Adrenal gland (tissue), 12 donors: Measurements from ENCODE around the gene CXADR. TPM values are rescaled to one million over a fixed set of nuclear protein-coding genes. Genes with fewer than 3 reads are reported as not detected.

Experiments used
- DNase-seq, 7 donors: peaks; one replicate each; pipeline ENCODE4 v3.0.0-alpha.2; 2019 to 2020
- H3K27ac ChIP-seq, 5 donors: fragments of 200-600 bp; sonication (generic) in 4 of 5; 1 replicate in 3 of 5; 2 replicates in 2 of 5; pipeline versions ENCODE4 v1.5.1 to v1.8.0; 2016 to 2020; ENCODE audit warnings: mild to moderate bottlenecking in 1 of 5
- H3K27me3 ChIP-seq: fragments of 200-600 bp; 2 replicates; pipeline ENCODE4 v1.8.0; 2021
- H3K36me3 ChIP-seq, 2 donors: fragments of 200-600 bp; replicated peaks in 1 of 2; 1 replicate in 1 of 2; 2 replicates in 1 of 2; pipeline versions ENCODE4 v1.5.1 to v1.8.0; 2018 to 2022
- H3K4me1 ChIP-seq, 2 donors: fragments of 200-600 bp; replicated peaks in 1 of 2; 1 replicate in 1 of 2; 2 replicates in 1 of 2; pipeline versions ENCODE4 v1.5.1 to v1.8.0; 2018 to 2021
- H3K4me3 ChIP-seq, 4 donors: fragments of 200-600 bp; sonication (generic) in 3 of 4; one replicate each; pipeline ENCODE4 v1.5.1; 2016 to 2018
- H3K9me3 ChIP-seq, 3 donors: fragments of 200-600 bp; sonication (generic) in 1 of 3; replicated peaks in 1 of 3; 1 replicate in 2 of 3; 2 replicates in 1 of 3; pipeline versions ENCODE4 v1.5.1 to v1.8.0; 2016 to 2021
- CTCF ChIP-seq, 6 experiments: fragments of 450-650 bp in 4 of 6; fragments of 200-600 bp in 2 of 6; sonication (generic) in 1 of 6; IDR thresholded peaks; 1 replicate in 5 of 6; 2 replicates in 1 of 6; pipeline versions ENCODE4 v1.5.1 to v1.8.0; 2016 to 2021; ENCODE audit warnings: antibody characterized with exemption in 6 of 6, mild to moderate bottlenecking in 2 of 6, moderate library complexity in 1 of 6
- POLR2A ChIP-seq, 2 donors: fragments of 450-650 bp; IDR thresholded peaks; one replicate each; pipeline ENCODE4 v1.6.1; 2017; ENCODE audit warnings: antibody characterized with exemption in 2 of 2, mild to moderate bottlenecking in 2 of 2, moderate library complexity in 1 of 2
- WGBS, 4 donors: extraction: QIAGEN DNeasy Blood & Tissue Kit in 2 of 4; methylation state at CpG; one replicate each; pipeline versions ENCODE4 v1.1.5 to v1.1.7; 2013 to 2017; 5-methylcytosine and 5-hydroxymethylcytosine counted together
- intact Hi-C, 2 donors: fragments of 100-400 bp; cut with DNase I; formaldehyde crosslinking; loops; one replicate each; pipeline versions ENCODE4 v1.14.1 to v1.15.0; 2022 to 2023
- polyA plus RNA-seq, 3 donors: library from polyadenylated mRNA; stranded (reverse); fragments of 200-250 nt in 2 of 3; fragments of 350-450 nt in 1 of 3; fragmentation: Illumina TruSeq in 1 of 3; extraction: RNeasy Lipid Tissue Mini Kit (QIAGEN cat#74804) in 1 of 3; gene quantifications; one replicate each; pipeline ENCODE4 v1.2.3, GENCODE V29; 2013 to 2014
- total RNA-seq, 9 donors: library from RNA; depleted of rRNA in 4 of 9; stranded (reverse); fragments of >200 nt in 4 of 9; fragments of 120-200 nt in 1 of 9; fragmentation: NEBNext Ultra II Directional in 1 of 9; extraction: Animal tissue kit (Norgen Biotek cat#: 25700) in 1 of 9; gene quantifications; one replicate each; pipeline versions ENCODE4 v1.1.0 to v1.2.4, GENCODE V29; 2013 to 2023
- donor health status: healthy with polysubstance abuse.
- donor health status: Bipolar disorder and iron deficiency.
- donor health status: DM: yes; HTN: yes; CAD: no.
- donor health status: DM: no; HTN: no; CAD: no.
- donor health status: DM: no; HTN: no; CAD: no.
- donor health status: DM: yes; HTN: yes; CAD: no.

Gene CXADR
- total and polyA plus RNA-seq, 12 donors: 1.5 to 25.2 (median 11.5) TPM

- WGBS, 4 donors: 31 to 38% (median 35%) methylated on average over 2 of the region's 2 CpGs
- H3K36me3 ChIP-seq: no peaks in the 10 kb centered on the region
- no peak overlapping the region for H3K4me3 ChIP-seq
- intact Hi-C loops: no loop called here
- peak in 2 of 7 donors; percentile 28 to 40 for DNase-seq
- H3K27ac ChIP-seq: peak overlapping the region in 1 of 5 donors; percentile 9
- peaks cover 5 to 21% of the 10 kb centered on the region in 2 donors for H3K4me1 ChIP-seq
- TF ChIP-seq POLR2A (IDR thresholded peaks at IDR 0.05) (no peak), CTCF (IDR thresholded peaks at IDR 0.05) (no peak)
- no peaks in the 10 kb centered on the region for H3K27me3 ChIP-seq
- no peaks in the 10 kb centered on the region for H3K9me3 ChIP-seq
Measured at GRCh38 chr21:17527240-17527639, 14.4 kb downstream of the CXADR start.

GRCh38 chr21:17527711-17528110 lies 14.9 kb downstream of the CXADR start:
- WGBS, 4 donors: 64 to 88% (median 78%) methylated on average over 5 of the region's 5 CpGs
- Histone ChIP-seq H3K4me3 (no peak overlapping the region), H3K9me3 (no peaks in the 10 kb centered on the region), H3K27ac (no peak overlapping the region), H3K36me3 (no peaks in the 10 kb centered on the region), H3K27me3 (no peaks in the 10 kb centered on the region), H3K4me1 (peaks cover 5 to 21% of the 10 kb centered on the region in 2 donors)
- TF ChIP-seq POLR2A (IDR thresholded peaks at IDR 0.05) (no peak), CTCF (IDR thresholded peaks at IDR 0.05) (no peak)
- intact Hi-C loops: no loop called here
- DNase-seq: no peak

GRCh38 chr21:17529648-17530047 lies 16.8 kb downstream of the CXADR start:
- H3K4me3 ChIP-seq: no peak overlapping the region
- no peaks in the 10 kb centered on the region for H3K36me3 ChIP-seq
- H3K9me3 ChIP-seq: no peaks in the 10 kb centered on the region
- intact Hi-C loops: no loop called here
- DNase-seq: no peak
- TF ChIP-seq CTCF (IDR thresholded peaks at IDR 0.05) (no peak), POLR2A (IDR thresholded peaks at IDR 0.05) (no peak)
- peaks cover 5 to 18% of the 10 kb centered on the region in 2 donors for H3K4me1 ChIP-seq
- H3K27me3 ChIP-seq: no peaks in the 10 kb centered on the region
- no peak overlapping the region for H3K27ac ChIP-seq
- 85 to 93% (median 88%) methylated on average over 5 of the region's 5 CpGs for WGBS, 4 donors

- intact Hi-C loops: no loop called here
- no peak for DNase-seq
- 73 to 86% (median 80%) methylated on average over 3 of the region's 3 CpGs for WGBS, 4 donors
- Histone ChIP-seq H3K4me1 (peaks cover 4 to 11% of the 10 kb centered on the region in 2 donors), H3K27me3 (no peaks in the 10 kb centered on the region), H3K4me3 (no peak overlapping the region), H3K9me3 (no peaks in the 10 kb centered on the region), H3K36me3 (no peaks in the 10 kb centered on the region), H3K27ac (no peak overlapping the region)
- TF ChIP-seq CTCF (IDR thresholded peaks at IDR 0.05) (no peak), POLR2A (IDR thresholded peaks at IDR 0.05) (no peak)
Measured at GRCh38 chr21:17532292-17532691, 19.4 kb downstream of the CXADR start.
